Activated T-cell treated with anti-CD3 and anti-CD28 coated beads, Interleukin-2, amount 50 U/mL, for 4 hours (primary cell): ENCODE results near the gene C10orf90. TPM values are rescaled to one million over a fixed set of nuclear protein-coding genes. Genes with fewer than 3 reads are reported as not detected.
A peak's percentile ranks its signal among the peaks of the same experiment; 100 is the strongest.

Experiments used
- ATAC-seq, 2 donors: fragments of 200-7000 bp; cut with Tn5 transposase; one replicate each; pipeline ENCODE4 v1.10.0; 2021
- DNase-seq: peaks from one replicate; pipeline ENCODE4 v3.0.0-alpha.2; 2020
- H3K27me3 Mint-ChIP-seq: one replicate; pipeline ENCODE4 v1.8.0; 2021; ENCODE audit warnings: low read depth, mixed read lengths
- H3K36me3 Mint-ChIP-seq: one replicate; pipeline ENCODE4 v1.8.0; 2022; ENCODE audit warnings: mixed read lengths; ENCODE audit not compliant: insufficient read depth
- H3K4me1 Mint-ChIP-seq: one replicate; pipeline ENCODE4 v1.8.0; 2021; ENCODE audit warnings: low read depth, mixed read lengths
- H3K4me3 Mint-ChIP-seq: one replicate; pipeline ENCODE4 v1.8.0; 2021; ENCODE audit warnings: mild to moderate bottlenecking, moderate library complexity, mixed read lengths
- H3K9me3 Mint-ChIP-seq: one replicate; pipeline ENCODE4 v1.8.0; 2021; ENCODE audit warnings: mixed read lengths
- total RNA-seq, 3 donors: library from RNA; stranded (reverse); gene quantifications; one replicate each; pipeline ENCODE4 v1.2.1, GENCODE V29; 2021

Gene C10orf90
- total RNA-seq, 3 donors from 2014 or later = not detected

DNA sequence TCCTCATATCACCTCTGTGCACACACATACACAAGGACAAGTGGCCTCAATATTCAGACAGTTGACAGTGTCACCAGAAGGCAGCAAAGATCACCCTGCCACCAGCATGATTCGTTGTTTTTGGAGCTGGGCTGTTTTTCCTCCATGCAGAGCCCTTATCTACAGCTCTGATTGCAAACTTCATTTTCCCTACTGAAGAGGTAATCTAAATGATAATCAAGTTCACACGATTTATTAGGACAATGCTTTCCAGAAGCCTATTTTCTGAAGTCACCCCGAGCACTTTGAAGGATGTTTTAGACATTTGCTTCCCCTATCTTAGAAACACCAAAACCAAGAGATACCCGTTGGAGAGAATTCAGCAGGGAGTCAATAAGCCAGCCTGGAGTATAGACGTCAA lies 236.3 kb downstream of the C10orf90 start:
- H3K9me3 Mint-ChIP-seq = no peaks in the 10 kb centered on the region
- no peaks in the 10 kb centered on the region for H3K4me1 Mint-ChIP-seq
- ATAC-seq (no peak), DNase-seq (no peak)
- no peaks in the 10 kb centered on the region for H3K27me3 Mint-ChIP-seq
- H3K4me3 Mint-ChIP-seq = no peak overlapping the region
- no peaks in the 10 kb centered on the region for H3K36me3 Mint-ChIP-seq

- no peak for DNase-seq
These were observed 237.1 kb downstream of the C10orf90 start for GRCh38 chr10:126433351-126433750.

DNA sequence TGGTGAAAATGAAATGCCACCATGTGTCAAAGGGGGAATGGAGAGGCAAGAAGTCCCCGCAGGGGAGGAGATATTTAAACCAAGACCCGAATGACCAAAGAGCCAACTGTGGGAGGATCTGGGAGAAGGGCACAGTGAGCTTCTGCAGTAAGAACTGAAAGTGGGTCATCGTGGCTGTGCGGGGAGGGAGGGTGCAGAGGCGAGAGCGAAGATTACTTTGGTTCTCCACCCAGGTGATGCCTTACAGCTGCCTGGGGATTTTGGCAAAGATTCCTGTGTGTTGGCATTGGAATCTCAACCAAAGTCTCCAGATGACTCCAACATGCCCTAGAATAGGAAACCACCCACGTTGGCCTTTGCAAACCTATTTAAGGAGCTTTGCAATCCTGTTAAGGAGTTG lies 238.0 kb downstream of the C10orf90 start:
- Mint-ChIP-seq H3K9me3 (no peaks in the 10 kb centered on the region), H3K36me3 (no peaks in the 10 kb centered on the region), H3K27me3 (no peaks in the 10 kb centered on the region), H3K4me1 (no peaks in the 10 kb centered on the region), H3K4me3 (no peak overlapping the region)
- no peak for DNase-seq
- no peak for ATAC-seq

More at GRCh38 chr10:126433351-126433750, 237.1 kb downstream of the C10orf90 start:
- no peaks in the 10 kb centered on the region for H3K4me1 Mint-ChIP-seq
- H3K4me3 Mint-ChIP-seq = no peak overlapping the region
- peak in 1 of 2 donors; percentile 32 for ATAC-seq
- H3K27me3 Mint-ChIP-seq = no peaks in the 10 kb centered on the region
- H3K36me3 Mint-ChIP-seq = no peaks in the 10 kb centered on the region
- no peaks in the 10 kb centered on the region for H3K9me3 Mint-ChIP-seq

GRCh38 chr10:126431816-126432215 lies 238.7 kb downstream of the C10orf90 start:
- Mint-ChIP-seq H3K36me3 (no peaks in the 10 kb centered on the region), H3K9me3 (no peaks in the 10 kb centered on the region), H3K27me3 (no peaks in the 10 kb centered on the region), H3K4me1 (no peaks in the 10 kb centered on the region), H3K4me3 (no peak overlapping the region)
- ATAC-seq = no peak
- DNase-seq = no peak

DNA sequence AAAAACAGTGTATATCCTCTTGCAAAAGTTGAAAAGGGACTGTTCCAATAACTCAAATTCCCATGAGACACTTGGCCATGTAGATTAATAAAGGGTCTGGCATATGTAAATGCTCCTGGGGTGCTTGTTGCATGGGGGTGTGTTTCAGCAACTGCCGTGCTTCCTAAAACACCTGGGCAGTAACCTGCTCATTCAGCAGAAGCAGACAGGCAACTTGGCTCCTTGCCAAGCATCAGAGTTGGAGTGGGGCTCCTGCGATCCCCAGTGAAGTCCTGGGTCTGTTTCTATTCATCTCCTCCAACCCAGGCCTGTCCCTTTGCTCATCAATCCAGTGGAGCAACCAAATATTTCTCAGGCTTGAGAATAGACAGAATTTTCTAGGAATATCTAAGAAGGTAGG lies 240.0 kb downstream of the C10orf90 start:
- DNase-seq (no peak), ATAC-seq (no peak)
- Mint-ChIP-seq H3K4me3 (no peak overlapping the region), H3K36me3 (no peaks in the 10 kb centered on the region), H3K9me3 (no peaks in the 10 kb centered on the region), H3K27me3 (no peaks in the 10 kb centered on the region), H3K4me1 (no peaks in the 10 kb centered on the region)

DNA sequence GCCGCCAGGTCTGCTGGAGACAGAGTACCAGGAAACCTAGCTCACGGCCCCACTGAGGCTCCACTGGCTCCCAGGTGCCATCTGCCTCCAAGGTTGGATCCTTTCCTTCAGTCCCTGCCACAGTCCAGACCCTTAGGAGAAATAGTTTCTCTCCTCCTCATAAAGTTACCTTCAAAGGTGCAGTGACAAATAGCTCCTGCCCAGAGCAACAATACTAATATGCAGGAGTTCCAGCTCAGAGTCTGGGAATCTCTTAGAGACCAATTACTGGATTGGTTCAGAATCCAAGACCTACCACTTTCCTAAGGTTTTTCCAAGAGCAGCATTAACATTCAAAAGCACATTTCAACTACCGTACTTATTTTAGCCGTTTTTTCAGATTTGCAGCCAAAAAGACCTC lies 241.2 kb downstream of the C10orf90 start:
- Mint-ChIP-seq H3K4me3 (no peak overlapping the region), H3K4me1 (no peaks in the 10 kb centered on the region), H3K9me3 (peaks cover 2% of the 10 kb centered on the region), H3K36me3 (no peaks in the 10 kb centered on the region), H3K27me3 (no peaks in the 10 kb centered on the region)
- ATAC-seq (no peak), DNase-seq (no peak)

DNA sequence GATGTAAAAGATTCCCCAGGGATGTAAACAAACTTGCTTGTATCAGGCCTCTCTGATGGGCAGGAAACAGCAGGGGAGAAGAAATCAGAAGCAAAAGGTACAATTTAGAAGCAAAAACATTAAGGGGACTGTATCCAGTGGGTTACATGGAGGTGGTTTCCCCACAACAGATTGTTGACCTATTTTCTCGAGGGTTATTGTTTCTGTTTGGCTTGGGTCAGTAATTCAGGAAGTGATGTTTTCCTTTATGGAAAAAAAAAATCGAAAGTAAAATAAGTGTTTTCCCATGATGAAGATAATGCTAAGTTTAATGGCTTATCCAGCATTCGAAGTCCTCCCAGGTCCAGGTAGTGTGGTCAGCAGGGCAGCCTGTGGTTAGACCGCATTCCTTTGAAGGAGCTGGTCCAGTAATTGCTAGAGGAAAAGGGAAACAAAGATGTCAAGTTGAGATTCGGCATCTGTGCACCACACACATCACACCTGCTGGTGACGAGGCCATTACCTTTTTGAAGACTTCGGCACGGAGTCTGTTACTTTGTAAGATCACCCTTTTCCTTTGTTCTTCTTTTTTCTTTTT lies 244.9 kb downstream of the C10orf90 start:
- H3K27me3 Mint-ChIP-seq = no peaks in the 10 kb centered on the region
- no peak for ATAC-seq
- no peaks in the 10 kb centered on the region for H3K4me1 Mint-ChIP-seq
- no peak overlapping the region for H3K4me3 Mint-ChIP-seq
- peaks cover 11% of the 10 kb centered on the region for H3K9me3 Mint-ChIP-seq
- H3K36me3 Mint-ChIP-seq = no peaks in the 10 kb centered on the region
- DNase-seq = no peak

DNA sequence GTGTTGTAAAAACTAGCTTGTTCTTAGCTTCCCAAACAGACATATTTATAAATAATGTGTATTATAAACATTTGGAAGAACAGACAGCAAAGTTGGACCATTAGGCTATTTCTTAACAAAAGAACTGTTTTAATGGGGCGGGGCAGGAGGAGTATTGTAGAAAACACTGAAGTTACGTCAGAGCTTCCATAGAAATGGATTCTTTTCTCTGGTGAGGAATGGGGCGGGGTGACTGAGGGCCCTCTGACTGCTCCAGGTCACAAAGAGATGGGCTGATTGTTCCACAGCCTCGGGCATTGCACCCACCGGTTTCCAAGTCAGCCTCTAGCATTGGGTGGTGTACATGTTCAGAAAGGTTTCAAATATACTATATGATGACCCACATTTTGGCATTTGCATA lies 245.5 kb downstream of the C10orf90 start:
- peaks cover 11% of the 10 kb centered on the region for H3K9me3 Mint-ChIP-seq
- H3K4me3 Mint-ChIP-seq = no peak overlapping the region
- no peaks in the 10 kb centered on the region for H3K4me1 Mint-ChIP-seq
- H3K36me3 Mint-ChIP-seq = no peaks in the 10 kb centered on the region
- DNase-seq (no peak), ATAC-seq (no peak)
- no peaks in the 10 kb centered on the region for H3K27me3 Mint-ChIP-seq

DNA sequence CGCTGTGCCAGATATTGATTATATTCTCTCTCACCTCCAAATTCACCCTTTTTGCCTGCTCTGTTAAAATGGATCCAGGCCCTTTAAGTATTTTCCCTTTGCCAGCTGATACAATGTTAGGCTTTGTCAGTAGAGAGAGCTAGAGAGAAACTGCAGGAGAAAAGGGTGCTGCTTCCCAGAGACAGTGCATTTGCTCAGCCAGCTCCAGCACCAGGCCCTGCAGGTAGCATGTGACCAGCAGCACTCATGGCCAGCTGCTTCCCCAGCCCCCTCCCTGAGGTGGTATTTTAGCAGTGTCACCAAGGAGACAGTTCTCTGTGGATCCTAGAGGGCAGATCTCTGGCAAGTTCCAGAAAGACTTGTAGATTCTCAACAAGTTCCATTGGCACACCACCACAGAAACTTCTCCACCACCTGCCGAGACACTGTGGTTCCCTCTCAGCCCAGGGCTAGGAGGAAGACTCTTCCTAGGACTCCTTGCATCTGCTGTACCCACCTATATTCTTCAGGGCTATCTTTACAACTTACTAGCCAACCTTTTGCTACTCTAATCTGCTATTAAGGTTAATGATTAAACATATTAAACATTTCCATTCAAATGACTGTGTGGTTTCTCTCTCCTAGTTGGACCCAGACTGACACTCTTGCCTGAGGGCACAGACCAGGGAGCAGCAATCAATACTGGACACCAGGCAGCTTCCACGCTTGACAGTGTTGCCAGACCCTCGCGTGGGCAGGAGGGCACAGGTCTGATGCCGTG lies 246.6 kb downstream of the C10orf90 start:
- Mint-ChIP-seq H3K27me3 (no peaks in the 10 kb centered on the region), H3K9me3 (peaks cover 16% of the 10 kb centered on the region), H3K4me1 (no peaks in the 10 kb centered on the region), H3K36me3 (no peaks in the 10 kb centered on the region), H3K4me3 (no peak overlapping the region)
- ATAC-seq = no peak
- DNase-seq = no peak

DNA sequence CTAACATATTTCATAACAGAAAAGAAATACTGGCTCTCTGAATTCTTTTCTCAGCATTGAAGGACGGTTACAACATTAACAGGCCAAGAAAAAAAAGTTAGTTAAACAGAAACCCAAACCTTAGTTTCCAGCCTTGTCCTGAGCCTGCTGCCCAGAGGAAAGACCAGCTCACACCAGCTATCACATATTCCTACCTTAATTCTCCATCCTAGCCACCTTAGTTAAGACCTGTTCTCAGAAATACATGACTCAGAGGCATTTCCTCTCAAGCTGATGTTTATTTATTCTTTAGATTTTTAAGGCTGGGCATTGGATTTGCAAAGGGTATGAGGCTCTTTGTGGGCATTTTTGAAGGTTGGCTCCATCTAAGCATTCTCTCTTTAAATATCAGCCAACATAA lies 247.9 kb downstream of the C10orf90 start:
- DNase-seq (no peak), ATAC-seq (no peak)
- H3K4me3 Mint-ChIP-seq = no peak overlapping the region
- no peaks in the 10 kb centered on the region for H3K4me1 Mint-ChIP-seq
- H3K27me3 Mint-ChIP-seq = no peaks in the 10 kb centered on the region
- no peaks in the 10 kb centered on the region for H3K36me3 Mint-ChIP-seq
- peaks cover 16% of the 10 kb centered on the region for H3K9me3 Mint-ChIP-seq

GRCh38 chr10:126421756-126422256 lies 248.7 kb downstream of the C10orf90 start:
- H3K9me3 Mint-ChIP-seq = peaks cover 18% of the 10 kb centered on the region
- no peaks in the 10 kb centered on the region for H3K4me1 Mint-ChIP-seq
- no peaks in the 10 kb centered on the region for H3K27me3 Mint-ChIP-seq
- H3K4me3 Mint-ChIP-seq = no peak overlapping the region
- no peak for ATAC-seq
- no peaks in the 10 kb centered on the region for H3K36me3 Mint-ChIP-seq
- no peak for DNase-seq

GRCh38 chr10:126420567-126421300 lies 249.8 kb downstream of the C10orf90 start:
- Mint-ChIP-seq H3K36me3 (no peaks in the 10 kb centered on the region), H3K27me3 (no peaks in the 10 kb centered on the region), H3K4me3 (no peak overlapping the region), H3K9me3 (peaks cover 26% of the 10 kb centered on the region), H3K4me1 (no peaks in the 10 kb centered on the region)
- DNase-seq (no peak), ATAC-seq (no peak)

DNA sequence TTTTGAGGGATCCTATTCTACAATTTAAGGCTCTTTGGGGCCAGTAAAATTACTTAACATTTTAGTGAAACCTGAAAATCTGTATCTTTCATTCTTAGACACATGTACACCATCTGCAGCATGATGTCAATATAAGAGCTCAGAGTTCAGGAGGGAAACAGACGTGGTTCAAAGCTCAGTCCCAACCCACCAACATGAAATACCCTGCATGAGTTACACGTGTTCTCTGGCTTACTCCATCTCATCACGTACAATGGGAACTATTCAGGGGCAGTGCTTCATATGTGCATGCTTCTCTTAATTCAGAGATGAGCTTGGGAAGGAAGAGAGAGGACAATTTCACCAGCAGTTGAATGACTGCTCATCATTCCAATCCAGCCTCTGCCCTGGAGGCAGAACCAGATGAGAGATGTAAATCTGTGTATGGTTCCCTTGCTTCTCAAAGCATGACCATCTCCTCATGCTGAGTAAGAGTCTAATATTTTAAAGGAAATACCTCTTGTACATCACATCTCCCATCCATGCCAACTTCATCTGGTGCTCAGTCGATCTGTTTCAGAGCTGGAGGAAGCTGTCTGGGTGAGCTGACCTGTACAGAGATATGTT lies 253.2 kb downstream of the C10orf90 start:
- ATAC-seq (no peak), DNase-seq (no peak)
- no peaks in the 10 kb centered on the region for H3K4me1 Mint-ChIP-seq
- H3K4me3 Mint-ChIP-seq = no peak overlapping the region
- H3K9me3 Mint-ChIP-seq = peaks cover 16% of the 10 kb centered on the region
- no peaks in the 10 kb centered on the region for H3K27me3 Mint-ChIP-seq
- H3K36me3 Mint-ChIP-seq = no peaks in the 10 kb centered on the region

- H3K36me3 Mint-ChIP-seq = no peaks in the 10 kb centered on the region
- H3K27me3 Mint-ChIP-seq = no peaks in the 10 kb centered on the region
- DNase-seq (no peak), ATAC-seq (no peak)
- no peak overlapping the region for H3K4me3 Mint-ChIP-seq
- H3K4me1 Mint-ChIP-seq = no peaks in the 10 kb centered on the region
- H3K9me3 Mint-ChIP-seq = no peaks in the 10 kb centered on the region
These were observed 260.7 kb downstream of the C10orf90 start for GRCh38 chr10:126409821-126410220.
